K562 (cell line): Measurements from ENCODE around the gene CLCA2. TPM values are rescaled to one million over a fixed set of nuclear protein-coding genes. Genes with fewer than 3 reads are reported as not detected.

Source experiments
- HDAC1 ChIP-seq, 2 experiments: fragments of 450-650 bp; IDR thresholded peaks; 2 replicates each; pipeline ENCODE4 v1.6.1; 2016 to 2017; ENCODE audit warnings: inconsistent platforms in 1 of 2, mild to moderate bottlenecking in 1 of 2, moderate library complexity in 1 of 2
- JUND ChIP-seq, 2 experiments: IDR thresholded peaks; 2 replicates in 1 of 2; 3 replicates in 1 of 2; pipeline ENCODE4 v1.6.1; 2011; ENCODE audit warnings: borderline replicate concordance in 2 of 2, low read depth in 2 of 2, low read length in 2 of 2, improper control_type of control experiment in 1 of 2, missing biosample characterization in 1 of 2, missing genetic modification characterization in 1 of 2, missing genetic modification reagents in 1 of 2
- L3MBTL2 ChIP-seq: fragments of 450-650 bp; IDR thresholded peaks from 2 replicates; pipeline ENCODE4 v1.6.1; 2016; ENCODE audit warnings: mild to moderate bottlenecking, moderate library complexity
- MTF1 ChIP-seq: fragments of 250-450 bp; sonication (Bioruptor Pico); IDR thresholded peaks from 2 replicates; pipeline ENCODE4 v1.9.0; 2021; ENCODE audit warnings: moderate library complexity, mild to moderate bottlenecking, inconsistent platforms, borderline replicate concordance
- NR2C1 ChIP-seq, 2 experiments: fragments of 450-650 bp; IDR thresholded peaks; 2 replicates each; pipeline ENCODE4 v1.6.1; 2017; ENCODE audit warnings: mild to moderate bottlenecking in 2 of 2, antibody characterized with exemption in 1 of 2, inconsistent platforms in 1 of 2, missing compliant biosample characterization in 1 of 2, missing genetic modification characterization in 1 of 2
- REST ChIP-seq, 2 experiments: fragments of 450-650 bp; formaldehyde crosslinking in 1 of 2; IDR thresholded peaks; 2 replicates each; pipeline versions ENCODE4 v1.4.0 to v1.6.1; 2014 to 2020; ENCODE audit warnings: mild to moderate bottlenecking in 2 of 2, borderline replicate concordance in 1 of 2, low read depth in 1 of 2
- SMAD3 ChIP-seq: fragments of 450-650 bp; formaldehyde crosslinking; conservative IDR thresholded peaks from 2 replicates; pipeline ENCODE4 v1.4.0; 2020; ENCODE audit warnings: mild to moderate bottlenecking
- SRSF7 ChIP-seq: fragments of 200-400 bp; formaldehyde crosslinking; optimal IDR thresholded peaks from 2 replicates; pipeline ENCODE3; 2017; ENCODE audit warnings: mild to moderate bottlenecking, low read depth, low read length
- U2AF2 ChIP-seq: fragments of 200-400 bp; formaldehyde crosslinking; optimal IDR thresholded peaks from 2 replicates; pipeline ENCODE3; 2017; ENCODE audit warnings: low read depth, mild to moderate bottlenecking, low read length
- YY1 ChIP-seq, 3 experiments: IDR thresholded peaks; 2 replicates each; pipeline ENCODE4 v1.6.1; 2011; ENCODE audit warnings: low read length in 2 of 3, mild to moderate bottlenecking in 2 of 3, moderate library complexity in 2 of 3, borderline replicate concordance in 1 of 3, control low read depth in 1 of 3, low read depth in 1 of 3; ENCODE audit not compliant: insufficient read depth in 3 of 3, insufficient replicate concordance in 2 of 3, control insufficient read depth in 1 of 3, insufficient read length in 1 of 3; ENCODE audit errors: extremely low read depth in 1 of 3
- ZEB2 ChIP-seq: fragments of 450-650 bp; IDR thresholded peaks from 2 replicates; pipeline ENCODE4 v1.6.1; 2016
- ZNF124 ChIP-seq: sonication (generic); formaldehyde crosslinking; IDR thresholded peaks from 2 replicates; pipeline ENCODE4 v1.8.1; 2022; ENCODE audit warnings: missing genetic modification reagents
- ZNF592 ChIP-seq: fragments of 450-650 bp; IDR thresholded peaks from 2 replicates; pipeline ENCODE4 v1.6.1; 2017; ENCODE audit warnings: antibody characterized with exemption, mild to moderate bottlenecking
- polyA plus RNA-seq, 8 experiments: library from polyadenylated mRNA; depleted of rRNA in 4 of 8; stranded (reverse) in 5 of 8; unstranded in 3 of 8; fragments of >200 nt; fragmentation: Nextera tagmentation in 2 of 8; fragmentation: Illumina TruSeq in 1 of 8; extraction: Ambion mirVana in 2 of 8; extraction: Trizol in 1 of 8; gene quantifications; 2 replicates each; pipeline versions ENCODE4 v1.2.1 to v1.2.3, GENCODE V29; 2011 to 2014; ENCODE audit warnings: inconsistent platforms in 1 of 8, missing spikeins in 1 of 8
- total RNA-seq, 7 experiments: library from RNA; depleted of rRNA in 6 of 7; stranded (reverse); fragments of >200 nt in 6 of 7; fragmentation: Illumina TruSeq in 2 of 7; extraction: Trizol in 2 of 7; gene quantifications; 2 replicates each; pipeline versions ENCODE4 v1.2.1 to v1.2.3, GENCODE V29; 2011 to 2021; ENCODE audit warnings: low replicate concordance in 1 of 7

The CLCA2 gene
- total and polyA plus RNA-seq, 9 of the 15 experiments (the other 6 are each of a cell fraction or from before 2014, with no cell fraction given): 0.03 TPM; not detected in 8

GRCh38 chr1:86409416-86410021, 14.5 kb upstream of the CLCA2 start (continued):
- peak; percentile 27; the same call in 1 of the 2 replicates for TF ChIP-seq REST (IDR thresholded peaks at IDR 0.05; ENCODE audit: borderline replicate concordance)
- TF ChIP-seq REST (CRISPR knock-in tag; IDR thresholded peaks at IDR 0.05; ENCODE audit: low read depth): no peak
- TF ChIP-seq U2AF2: no peak
- no peak for TF ChIP-seq MTF1 (CRISPR knock-in tag)
- peak; percentile 79 for TF ChIP-seq ZNF592
- TF ChIP-seq ZEB2: no peak
- no peak for TF ChIP-seq SMAD3
- peak; percentile 39; the same call in 1 of the 2 replicates for TF ChIP-seq L3MBTL2
- TF ChIP-seq YY1 (IDR thresholded peaks at IDR 0.05; ENCODE audit: borderline replicate concordance in 1 of 3, control insufficient read depth in 1 of 3, extremely low read depth in 1 of 3, insufficient read depth in 3 of 3, insufficient read length in 1 of 3, insufficient replicate concordance in 2 of 3, low read depth in 1 of 3, low read length in 2 of 3): peak in 1 of 3 experiments; percentile 36
- no peak for TF ChIP-seq ZNF124 (CRISPR knock-in tag)
- no peak for TF ChIP-seq SRSF7
- TF ChIP-seq HDAC1 (IDR thresholded peaks at IDR 0.05): no peak
- peak; percentile 50; the same call in 1 of the 2 replicates for TF ChIP-seq JUND (IDR thresholded peaks at IDR 0.05; ENCODE audit: borderline replicate concordance, low read depth, low read length)
- TF ChIP-seq JUND (tag; IDR thresholded peaks at IDR 0.05; ENCODE audit: borderline replicate concordance, low read depth, low read length): peak; percentile 54; the same call in 1 of the 3 replicates
- TF ChIP-seq NR2C1 (IDR thresholded peaks at IDR 0.05): no peak
- TF ChIP-seq NR2C1 (tag; IDR thresholded peaks at IDR 0.05): 0 out of 2 replicates have a peak, but pooled peaks have one; percentile 57
